ENCODE data around the gene NCOA3.
"Not testable (repeated sequence)": the region's sequence is repeated elsewhere in the genome, so short reads cannot be mapped to it uniquely, and the experiment has no call there.

Gene NCOA3

DNA sequence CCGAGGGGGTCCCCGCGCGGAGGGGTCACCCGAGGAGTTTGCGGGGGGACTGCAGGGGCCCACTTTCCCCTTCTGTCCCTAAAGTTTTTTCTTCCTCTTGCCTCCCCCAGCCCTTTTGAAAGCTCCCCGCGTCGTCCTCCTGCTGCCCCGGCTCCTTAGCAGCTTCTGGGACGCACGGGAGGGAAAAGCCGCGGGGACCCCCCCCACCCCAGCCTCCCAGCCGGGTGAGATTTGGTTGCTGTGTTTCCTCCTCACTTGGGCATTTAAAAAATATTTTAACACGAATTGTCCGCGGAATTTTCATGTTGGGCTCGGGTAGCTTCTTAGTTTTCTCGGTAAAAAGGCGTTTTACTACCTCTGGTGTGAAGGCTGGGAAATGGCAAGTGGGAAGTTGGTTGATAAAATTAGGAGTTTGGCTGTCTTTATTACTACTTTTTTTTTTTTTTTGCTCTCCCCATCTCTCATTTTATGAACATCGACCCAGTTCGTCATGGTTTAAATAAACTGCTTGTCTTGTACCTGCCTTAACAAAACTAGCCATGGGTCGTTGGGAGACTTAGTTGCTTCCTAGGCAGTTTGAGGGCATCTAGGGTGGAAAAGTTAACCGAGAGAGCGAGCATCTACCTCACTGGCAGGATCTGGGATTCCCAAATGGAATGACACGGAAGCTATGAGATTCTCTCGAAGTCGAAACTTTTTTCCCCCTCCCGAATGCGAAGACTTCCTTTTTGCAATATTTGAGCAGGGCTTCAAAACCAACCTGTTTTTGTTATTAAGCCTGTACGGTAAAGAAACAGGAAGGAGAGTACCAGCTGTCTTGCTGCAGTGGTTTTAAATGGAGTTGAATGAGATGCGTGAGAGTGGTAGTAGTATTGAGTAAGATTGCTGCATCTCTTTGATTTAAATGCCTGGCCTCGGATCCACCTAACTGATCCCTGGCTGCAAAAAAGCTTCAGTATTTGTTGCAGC, 868 bp downstream of the NCOA3 start:
- no peak for TF ChIP-seq POLR2A (IDR thresholded peaks at IDR 0.05; ENCODE audit: low read length)
- TF ChIP-seq GATA1 (IDR thresholded peaks at IDR 0.05; ENCODE audit: low read depth, low read length) = no peak
- peak; percentile 28 to 56 for DNase-seq

DNA sequence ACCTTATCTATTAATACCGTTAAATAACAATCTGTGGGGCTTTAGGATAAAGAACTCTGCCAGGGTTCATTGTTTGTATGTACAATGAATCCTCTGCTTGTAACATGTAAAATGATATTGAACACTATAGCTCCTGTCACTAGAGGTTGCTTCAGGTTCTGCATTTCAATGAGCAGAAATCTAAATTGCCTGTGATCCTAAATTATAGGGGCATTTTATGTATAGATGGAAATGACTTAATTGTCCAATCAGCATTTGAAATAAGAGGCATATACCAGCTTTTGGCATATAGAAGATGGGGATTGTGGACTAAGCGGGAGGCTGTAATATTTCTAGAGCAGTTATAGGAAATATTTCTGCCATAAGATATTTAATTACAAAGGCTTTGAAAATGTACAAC, 2.0 kb downstream of the NCOA3 start:
- TF ChIP-seq POLR2A (IDR thresholded peaks at IDR 0.05; ENCODE audit: low read length) (no peak), GATA1 (IDR thresholded peaks at IDR 0.05; ENCODE audit: low read depth, low read length) (no peak)
- peak in 1 of 2 experiments; percentile 10 for DNase-seq

DNA sequence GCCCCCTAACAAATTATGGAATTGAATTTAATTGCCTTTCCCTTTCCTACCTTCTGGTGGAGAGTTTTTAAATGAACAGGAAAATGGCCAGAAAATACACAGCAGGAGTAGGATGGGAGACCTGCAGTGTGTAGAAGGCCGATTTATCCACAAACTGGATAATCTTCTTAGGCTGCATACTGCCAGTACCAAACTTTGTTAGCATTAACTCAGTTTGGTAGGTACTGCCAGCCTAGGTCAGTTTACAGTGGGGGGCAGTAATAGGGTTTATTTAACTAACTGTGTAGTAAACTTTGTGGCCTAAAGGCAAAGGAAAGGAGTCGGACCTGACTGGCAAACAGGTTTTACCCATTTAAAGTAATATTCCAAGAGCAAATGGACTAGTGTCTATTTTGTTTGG, 4.6 kb downstream of the NCOA3 start:
- TF ChIP-seq POLR2A (IDR thresholded peaks at IDR 0.05; ENCODE audit: low read length) (no peak), GATA1 (IDR thresholded peaks at IDR 0.05; ENCODE audit: low read depth, low read length) (no peak)
- no peak for DNase-seq

DNA sequence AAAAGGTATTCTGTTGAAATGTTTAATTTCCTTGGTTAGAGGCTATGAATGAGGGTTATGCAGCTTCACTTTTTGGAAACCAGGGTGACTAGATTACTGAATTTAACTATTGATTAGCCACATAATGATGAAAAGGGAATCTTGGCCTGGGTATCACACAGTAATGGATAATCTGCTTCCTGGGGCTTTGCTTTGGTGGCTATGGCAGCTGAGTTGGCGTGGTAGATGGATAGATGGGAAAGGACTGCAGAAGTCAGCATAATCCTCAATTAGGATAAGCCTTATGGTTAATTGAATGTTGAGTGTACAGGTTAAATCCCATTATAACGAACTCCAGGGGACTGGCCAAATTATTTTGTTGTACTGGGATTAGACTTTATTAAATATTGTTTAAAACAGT, 5.2 kb downstream of the NCOA3 start:
- TF ChIP-seq GATA1 (IDR thresholded peaks at IDR 0.05; ENCODE audit: low read depth, low read length) (no peak), POLR2A (IDR thresholded peaks at IDR 0.05; ENCODE audit: low read length) (no peak)
- DNase-seq = no peak

DNA sequence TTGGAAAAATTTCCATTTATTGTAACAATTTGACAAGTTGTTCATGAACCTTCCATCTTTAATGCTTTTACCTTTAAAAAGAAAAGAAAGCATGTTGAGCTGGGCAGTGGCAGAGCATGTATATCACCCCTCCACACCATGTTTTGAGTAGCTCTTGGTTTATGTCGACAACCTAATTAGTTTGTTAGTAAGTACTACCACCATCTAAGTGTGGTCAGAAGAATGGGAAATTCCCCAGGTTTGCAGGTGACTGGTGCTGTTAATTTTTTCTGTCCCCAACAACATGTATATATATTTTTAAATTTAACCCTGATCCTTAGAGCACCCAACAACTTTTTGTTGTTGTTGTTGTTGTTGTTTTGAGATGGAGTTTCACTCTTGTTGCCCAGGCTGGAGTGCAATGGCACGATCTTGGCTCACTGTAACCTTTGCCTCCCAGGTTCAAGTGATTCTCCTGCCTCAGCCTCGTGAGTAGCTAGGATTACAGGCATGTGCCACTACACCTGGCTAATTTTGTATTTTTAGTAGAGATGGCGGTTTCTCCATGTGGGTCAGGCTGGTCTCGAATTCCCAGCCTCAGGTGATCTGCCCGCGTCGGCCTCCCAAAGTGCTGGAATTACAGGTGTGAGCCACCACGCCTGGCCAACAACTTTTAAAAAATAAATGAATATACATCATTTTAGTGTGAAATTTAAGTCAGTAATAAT, 5.7 kb downstream of the NCOA3 start:
- not testable (repeated sequence) for DNase-seq

DNA sequence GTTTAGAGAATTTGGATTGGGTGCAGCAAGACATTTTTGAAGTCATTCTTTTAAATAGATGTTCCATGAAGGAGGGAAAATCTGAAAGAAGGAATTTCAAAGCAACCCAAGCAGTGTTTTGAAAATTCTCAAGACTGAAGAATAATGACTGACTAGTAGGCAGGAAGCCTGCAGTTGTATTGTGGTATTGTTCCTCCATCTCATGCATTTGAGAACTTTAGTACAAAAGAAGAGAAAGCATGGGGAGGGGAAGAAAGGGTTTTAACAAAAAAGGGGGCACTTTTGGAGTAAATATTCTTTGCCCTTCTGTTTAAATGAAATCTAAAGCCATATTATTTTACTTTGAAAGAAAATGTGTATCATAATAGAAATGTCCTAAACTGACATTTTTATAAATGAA, 6.6 kb downstream of the NCOA3 start:
- no peak for DNase-seq
- TF ChIP-seq GATA1 (IDR thresholded peaks at IDR 0.05; ENCODE audit: low read depth, low read length) (no peak), POLR2A (IDR thresholded peaks at IDR 0.05; ENCODE audit: low read length) (no peak)

DNA sequence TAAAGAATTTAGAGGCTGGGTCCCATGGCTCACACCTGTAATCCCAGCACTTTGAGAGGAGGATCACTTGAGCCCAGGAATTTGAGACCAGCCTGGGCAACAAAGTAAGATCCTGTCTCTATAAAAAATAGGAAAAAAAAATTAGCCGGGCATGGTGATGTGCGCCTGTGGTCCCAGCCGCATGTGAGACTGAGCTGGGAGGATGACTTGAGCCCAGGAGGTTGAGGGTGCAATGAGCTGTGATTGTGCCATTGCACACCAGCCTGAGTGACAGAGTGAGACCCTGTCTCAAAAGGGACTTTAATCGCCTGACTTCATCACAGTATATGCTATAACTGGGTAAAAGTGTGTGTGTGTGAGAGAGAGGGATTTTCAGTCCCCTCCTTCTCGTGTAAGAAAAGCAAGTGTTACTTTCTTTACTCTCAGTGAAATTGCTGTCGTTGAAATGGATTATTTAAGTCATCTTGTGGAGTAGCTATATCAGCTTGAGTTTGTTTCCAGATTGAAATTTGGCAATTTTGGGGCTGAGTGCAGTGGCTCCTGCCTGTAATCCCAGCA, 7.5 kb downstream of the NCOA3 start:
- no peak for DNase-seq
- no peak for TF ChIP-seq GATA1 (IDR thresholded peaks at IDR 0.05; ENCODE audit: low read depth, low read length)
- TF ChIP-seq POLR2A (IDR thresholded peaks at IDR 0.05; ENCODE audit: low read length) = no peak

DNA sequence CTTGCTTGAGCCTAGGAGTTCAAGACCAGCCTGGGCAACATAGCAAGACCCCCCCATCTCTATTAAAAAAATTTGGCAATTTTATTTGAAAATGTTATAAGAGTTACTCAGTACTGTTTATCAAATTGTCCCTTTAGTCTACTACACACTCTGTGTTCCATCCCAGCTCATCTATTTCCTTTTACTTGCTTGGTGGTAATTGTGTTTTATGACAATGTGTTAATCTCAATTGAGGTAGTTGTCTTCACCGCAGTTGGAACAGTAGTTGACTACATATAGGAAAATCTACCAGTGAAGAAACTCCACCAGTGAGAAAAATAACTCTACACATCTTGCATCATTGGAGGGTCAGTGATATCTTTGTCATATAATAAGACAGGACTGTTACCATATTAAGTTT, 8.0 kb downstream of the NCOA3 start:
- TF ChIP-seq POLR2A (IDR thresholded peaks at IDR 0.05; ENCODE audit: low read length) (no peak), GATA1 (IDR thresholded peaks at IDR 0.05; ENCODE audit: low read depth, low read length) (no peak)
- DNase-seq = no peak

DNA sequence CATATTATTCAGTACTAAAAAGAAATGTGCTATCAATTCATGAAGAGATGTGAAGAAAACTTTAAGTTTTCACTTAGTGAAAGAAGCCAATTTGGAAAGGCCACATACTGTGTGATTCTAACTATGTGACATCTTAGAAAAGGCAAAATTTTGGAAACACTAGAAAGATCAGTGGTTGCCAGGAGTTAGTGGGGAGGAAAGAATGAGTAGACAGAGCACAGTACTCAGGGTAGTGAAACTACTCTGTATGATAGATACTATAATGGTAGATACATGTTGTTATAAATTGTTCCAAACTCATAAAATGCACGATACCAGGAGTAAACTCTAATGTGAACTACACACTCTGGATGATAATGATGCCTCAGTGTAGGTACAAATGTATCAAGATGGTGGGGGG, 14.2 kb downstream of the NCOA3 start:
- no peak for DNase-seq
- no peak for TF ChIP-seq GATA1 (IDR thresholded peaks at IDR 0.05; ENCODE audit: low read depth, low read length)
- TF ChIP-seq POLR2A (IDR thresholded peaks at IDR 0.05; ENCODE audit: low read length) = no peak

DNA sequence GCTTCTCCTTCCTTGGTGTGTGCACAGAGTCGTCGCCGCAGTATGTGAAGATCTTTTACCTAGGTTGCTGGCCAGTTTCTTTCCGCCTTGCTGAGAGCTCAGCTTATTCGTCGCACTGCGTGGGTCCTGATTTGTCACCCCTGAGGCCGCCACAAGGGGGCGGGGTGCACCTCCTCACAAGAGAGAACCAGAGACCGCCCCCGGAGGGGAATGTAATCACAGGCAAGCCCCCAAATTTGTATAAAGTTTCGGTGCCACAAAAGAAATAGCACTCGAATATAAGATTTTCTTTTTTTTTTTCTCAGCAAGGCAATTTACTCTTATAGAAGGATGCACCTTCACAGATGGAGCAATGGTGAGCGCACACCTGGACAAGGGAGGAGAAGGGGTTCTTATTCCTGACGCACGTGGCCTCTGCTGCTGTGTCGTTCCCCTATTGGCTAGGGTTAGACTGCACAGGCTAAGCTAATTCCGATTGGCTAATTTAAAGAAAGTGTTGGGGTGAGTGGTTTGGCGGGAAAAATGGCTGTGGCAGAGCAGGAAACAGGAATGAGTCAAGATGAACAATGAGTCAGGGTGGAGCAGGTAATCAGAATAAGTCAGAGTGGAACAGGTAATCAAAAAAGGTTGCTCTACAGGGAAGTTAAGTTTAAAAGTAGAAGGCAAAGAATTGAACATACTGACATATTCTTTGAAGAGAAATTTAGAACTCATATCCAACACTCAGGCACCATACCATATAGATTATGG, 19.5 kb downstream of the NCOA3 start:
- TF ChIP-seq POLR2A (IDR thresholded peaks at IDR 0.05; ENCODE audit: low read length) (no peak), GATA1 (IDR thresholded peaks at IDR 0.05; ENCODE audit: low read depth, low read length) (no peak)
- peak; percentile 12 to 25 for DNase-seq

DNA sequence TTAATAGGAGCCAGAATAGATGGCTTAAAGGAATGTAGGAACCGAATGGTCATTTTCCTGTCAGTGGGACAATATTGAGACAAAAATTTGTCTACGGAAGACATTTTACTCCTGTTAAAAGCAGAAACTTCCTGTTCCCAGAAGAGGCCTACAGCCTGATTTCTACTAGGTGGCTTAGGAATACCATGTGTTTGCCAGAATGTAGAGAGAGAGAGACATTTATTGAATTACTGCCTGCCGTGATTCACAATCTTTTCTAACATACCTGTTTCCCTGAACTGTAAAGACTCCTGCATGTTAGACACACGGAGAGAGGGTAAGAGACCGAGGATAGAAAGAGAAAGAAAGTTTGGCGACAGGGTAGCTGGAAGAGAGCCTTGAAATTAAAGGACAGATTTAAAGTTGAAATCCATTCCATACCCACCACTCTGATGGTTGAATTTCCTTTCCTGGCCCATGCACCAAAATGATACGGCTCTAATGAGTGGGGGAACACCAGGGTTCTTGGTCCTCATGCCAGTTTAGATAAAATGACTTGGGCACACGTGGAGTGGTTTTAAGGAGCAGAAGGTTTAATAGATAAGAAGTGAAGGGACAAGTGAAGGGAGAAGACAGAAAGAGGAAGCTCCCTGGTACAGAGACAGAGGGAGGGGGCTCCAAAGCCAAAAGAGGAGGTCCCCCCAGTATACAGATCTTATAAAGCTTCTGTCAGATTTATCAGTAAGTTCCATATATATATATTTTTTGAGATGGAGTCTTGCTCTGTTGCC, 22.5 kb downstream of the NCOA3 start:
- DNase-seq = peak; percentile 56 to 82
- TF ChIP-seq POLR2A (IDR thresholded peaks at IDR 0.05; ENCODE audit: low read length) (no peak), GATA1 (IDR thresholded peaks at IDR 0.05; ENCODE audit: low read depth, low read length) (no peak)

DNA sequence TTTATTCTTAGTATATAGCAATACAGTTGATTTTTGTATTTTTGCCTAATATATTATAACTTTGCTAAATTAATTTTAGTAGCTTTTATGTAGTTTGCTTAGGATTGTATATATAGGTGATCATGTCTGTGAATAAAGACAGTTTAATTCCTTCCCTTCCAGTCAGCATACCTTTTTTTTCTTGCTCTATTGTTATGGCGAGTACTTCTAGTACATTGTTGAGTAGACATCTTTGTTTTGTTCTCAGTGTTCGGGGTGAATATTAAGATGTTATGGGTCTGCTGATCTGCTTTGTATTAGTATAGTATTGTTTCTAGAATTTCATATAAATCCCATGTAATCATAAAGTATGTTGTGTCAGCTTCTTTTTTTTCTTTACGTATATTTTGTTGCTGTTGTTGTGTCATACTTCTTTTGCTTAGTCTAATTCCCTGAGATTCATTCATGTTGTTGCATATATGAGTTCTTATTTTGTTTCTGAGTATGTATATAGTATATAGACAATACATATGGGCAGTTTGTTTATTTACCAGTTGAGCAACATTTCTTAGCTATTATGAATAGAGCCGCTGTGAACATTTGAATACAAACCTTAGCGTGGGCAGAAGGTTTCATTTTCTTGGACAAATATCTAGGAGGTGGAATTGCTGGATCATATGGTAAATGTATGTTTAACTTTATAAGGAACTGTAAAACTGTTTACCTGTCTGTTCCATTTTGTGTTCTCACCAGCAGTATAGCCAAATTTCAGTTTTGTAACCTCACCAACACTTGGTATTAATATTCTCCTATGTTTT, 25.5 kb downstream of the NCOA3 start:
- DNase-seq = no peak
- TF ChIP-seq GATA1 (IDR thresholded peaks at IDR 0.05; ENCODE audit: low read depth, low read length) (no peak), POLR2A (IDR thresholded peaks at IDR 0.05; ENCODE audit: low read length) (no peak)
